IMR-90 (cell line): ENCODE results near the gene IZUMO2. TPM values are rescaled to one million over a fixed set of nuclear protein-coding genes. Genes with fewer than 3 reads are reported as not detected.

Experiments used
- ATAC-seq: fragments of 200-7000 bp; cut with Tn5 transposase; 2 replicates; pipeline ENCODE4 v1.9.1; 2020; ENCODE audit warnings: low read depth, mild to moderate bottlenecking, moderate library complexity
- BruUV-seq: library from RNA; stranded (reverse); fragments of 400-500 nt; replicated peaks from 2 replicates; lab custom pipeline; 2021; lab: Mats Ljungman, UMichigan
- CTCF ChIA-PET: fragments of 300-600 bp; formaldehyde crosslinking; extraction: SDS; loops from one replicate; lab custom pipeline; 2021; ENCODE audit warnings: antibody characterized with exemption; lab: Yijun Ruan, JAX
- POLR2A ChIA-PET: fragments of 300-600 bp; sonication (Branson Sonifier 250); formaldehyde crosslinking; loops from one replicate; lab custom pipeline; 2022; ENCODE audit warnings: antibody characterized with exemption; ENCODE audit not compliant: unreplicated experiment; lab: Charles Lee
- DNase-seq: peaks from one replicate; pipeline ENCODE4 v3.0.0; 2013
- H2AFZ ChIP-seq: replicated peaks from 2 replicates; pipeline ENCODE3; 2013; ENCODE audit warnings: low read length, mild to moderate bottlenecking; ENCODE audit not compliant: poor library complexity
- H2AK5ac ChIP-seq: 2 replicates; pipeline ENCODE4 v1.6.1; 2013; ENCODE audit warnings: low read depth, low read length, inconsistent platforms
- H2AK9ac ChIP-seq: replicated peaks from 2 replicates; pipeline ENCODE3; 2013; ENCODE audit warnings: mild to moderate bottlenecking, low read depth, low read length, moderate library complexity; ENCODE audit not compliant: poor library complexity
- H2BK120ac ChIP-seq: 2 replicates; pipeline ENCODE4 v1.6.1; 2013; ENCODE audit warnings: low read depth, low read length, inconsistent platforms
- H2BK15ac ChIP-seq: 3 replicates; pipeline ENCODE4 v1.6.1; 2013; ENCODE audit warnings: low read depth, low read length, inconsistent platforms
- H2BK20ac ChIP-seq: 2 replicates; pipeline ENCODE4 v1.6.1; 2013; ENCODE audit warnings: low read depth, mild to moderate bottlenecking, inconsistent platforms, low read length, moderate library complexity
- H2BK5ac ChIP-seq: 2 replicates; pipeline ENCODE4 v1.6.1; 2013; ENCODE audit warnings: mild to moderate bottlenecking, low read depth, low read length, inconsistent platforms; ENCODE audit not compliant: poor library complexity, severe bottlenecking
- H3K14ac ChIP-seq: replicated peaks from 2 replicates; pipeline ENCODE4 v1.6.1; 2013; ENCODE audit warnings: low read depth, low read length, inconsistent platforms
- H3K18ac ChIP-seq: 2 replicates; pipeline ENCODE4 v1.6.1; 2013; ENCODE audit warnings: low read depth, low read length, control low read depth
- H3K23ac ChIP-seq: 2 replicates; pipeline ENCODE4 v1.6.1; 2013; ENCODE audit warnings: low read depth, low read length, inconsistent platforms
- H3K27ac ChIP-seq: 2 replicates; pipeline ENCODE4 v1.5.1; 2013; ENCODE audit warnings: mild to moderate bottlenecking, control low read depth, low read length; ENCODE audit not compliant: insufficient read depth
- H3K27me3 ChIP-seq: 2 replicates; pipeline ENCODE4 v1.6.1; 2013; ENCODE audit warnings: low read length; ENCODE audit not compliant: control insufficient read depth, insufficient read depth
- H3K36me3 ChIP-seq: 2 replicates; pipeline ENCODE4 v1.6.1; 2013; ENCODE audit warnings: low read length, mixed read lengths; ENCODE audit not compliant: control insufficient read depth, insufficient read depth
- H3K4ac ChIP-seq: 2 replicates; pipeline ENCODE4 v1.6.1; 2013; ENCODE audit warnings: low read depth, low read length, inconsistent platforms
- H3K4me1 ChIP-seq: 2 replicates; pipeline ENCODE4 v1.6.1; 2013; ENCODE audit warnings: low read length, mixed read lengths; ENCODE audit not compliant: control insufficient read depth, insufficient read depth
- H3K4me2 ChIP-seq: 2 replicates; pipeline ENCODE4 v1.6.1; 2013; ENCODE audit warnings: low read depth, mild to moderate bottlenecking, control low read depth, low read length, moderate library complexity
- H3K4me3 ChIP-seq: 2 replicates; pipeline ENCODE4 v1.5.1; 2013; ENCODE audit warnings: low read depth, mild to moderate bottlenecking, control low read depth, low read length, moderate library complexity; ENCODE audit not compliant: insufficient read depth
- H3K56ac ChIP-seq: 2 replicates; pipeline ENCODE4 v1.6.1; 2013; ENCODE audit warnings: low read length, inconsistent platforms; ENCODE audit not compliant: insufficient read depth; ENCODE audit errors: extremely low read depth
- H3K79me1 ChIP-seq, 2 experiments: 2 replicates each; pipeline ENCODE4 v1.6.1; 2013; ENCODE audit warnings: low read length in 2 of 2, inconsistent platforms in 1 of 2, low read depth in 1 of 2
- H3K9ac ChIP-seq: 2 replicates; pipeline ENCODE4 v1.6.1; 2013; ENCODE audit warnings: low read depth, low read length, control low read depth
- H3K9me1 ChIP-seq: 2 replicates; pipeline ENCODE4 v1.6.1; 2013; ENCODE audit warnings: low read length, inconsistent platforms; ENCODE audit not compliant: insufficient read depth
- H3K9me3 ChIP-seq: 2 replicates; pipeline ENCODE4 v1.6.1; 2013; ENCODE audit warnings: low read length; ENCODE audit not compliant: control insufficient read depth, insufficient read depth
- H4K20me1 ChIP-seq: 2 replicates; pipeline ENCODE4 v1.6.1; 2013; ENCODE audit warnings: low read length, inconsistent platforms; ENCODE audit not compliant: insufficient read depth
- H4K5ac ChIP-seq: 2 replicates; pipeline ENCODE4 v1.6.1; 2013; ENCODE audit warnings: mild to moderate bottlenecking, low read depth, low read length, control low read depth
- H4K8ac ChIP-seq, 2 experiments: 2 replicates each; pipeline ENCODE4 v1.6.1; 2013; ENCODE audit warnings: low read depth in 2 of 2, low read length in 2 of 2, control low read depth in 1 of 2, inconsistent platforms in 1 of 2
- H4K91ac ChIP-seq: 2 replicates; pipeline ENCODE4 v1.6.1; 2013; ENCODE audit warnings: low read depth, low read length, inconsistent platforms; ENCODE audit not compliant: insufficient read depth
- BHLHE40 ChIP-seq: fragments of 150-350 bp; IDR thresholded peaks from 2 replicates; pipeline ENCODE4 v1.6.1; 2016; ENCODE audit warnings: mild to moderate bottlenecking, low read depth, low read length
- FOS ChIP-seq: fragments of 150-350 bp; IDR thresholded peaks from 2 replicates; pipeline ENCODE4 v1.6.1; 2016; ENCODE audit warnings: low read depth, low read length
- MAFK ChIP-seq: IDR thresholded peaks from 2 replicates; pipeline ENCODE4 v1.6.1; 2012; ENCODE audit warnings: low read depth, low read length, improper control_type of control experiment
- MAZ ChIP-seq: IDR thresholded peaks from 2 replicates; pipeline ENCODE4 v1.6.1; 2012; ENCODE audit warnings: low read depth, mild to moderate bottlenecking, low read length, improper control_type of control experiment, moderate library complexity, borderline replicate concordance
- MXI1 ChIP-seq: IDR thresholded peaks from 2 replicates; pipeline ENCODE4 v1.6.1; 2012; ENCODE audit warnings: low read depth, mild to moderate bottlenecking, low read length, moderate library complexity, borderline replicate concordance
- NFE2L2 ChIP-seq: fragments of 150-350 bp; IDR thresholded peaks from 2 replicates; pipeline ENCODE4 v1.6.1; 2016; ENCODE audit warnings: low read depth, mild to moderate bottlenecking, low read length
- POLR2A ChIP-seq: IDR thresholded peaks from 2 replicates; pipeline ENCODE4 v1.6.1; 2012; ENCODE audit warnings: mild to moderate bottlenecking, low read depth, low read length
- RAD21 ChIP-seq: IDR thresholded peaks from 2 replicates; pipeline ENCODE4 v1.6.1; 2012; ENCODE audit warnings: low read length, improper control_type of control experiment
- RFX5 ChIP-seq: IDR thresholded peaks from 2 replicates; pipeline ENCODE4 v1.8.0; 2012; ENCODE audit warnings: low read depth, mild to moderate bottlenecking, low read length, moderate library complexity
- SMC3 ChIP-seq: fragments of 150-350 bp; IDR thresholded peaks from 2 replicates; pipeline ENCODE4 v1.6.1; 2016; ENCODE audit warnings: low read depth, mild to moderate bottlenecking, antibody characterized with exemption, low read length, moderate library complexity
- WGBS, 2 experiments: methylation state at CpG; one replicate each; pipeline versions ENCODE4 v1.1.5 to v1.1.7; 2013; ENCODE audit warnings: missing lambda C conversion rate in 2 of 2; ENCODE audit not compliant: insufficient read length in 1 of 2; ENCODE audit errors: extremely low coverage in 2 of 2; 5-methylcytosine and 5-hydroxymethylcytosine counted together
- dilution Hi-C: fragments of 300-500 bp; cut with HindIII; formaldehyde crosslinking; loops from one replicate; pipeline ENCODE4 v1.14.3; 2018; ENCODE audit warnings: low sequenced_read_pairs; ENCODE audit not compliant: unreplicated experiment
- in situ Hi-C: fragments of 300-500 bp; cut with MboI; formaldehyde crosslinking; loops from 3 replicates; pipeline ENCODE4 v1.14.3; 2019; ENCODE audit warnings: low sequenced_read_pairs, inconsistent platforms, mixed read lengths
- intact Hi-C: fragments of 100-400 bp; cut with micrococcal nuclease; formaldehyde crosslinking; loops from 2 replicates; pipeline ENCODE4 v1.10.0; 2022
- polyA plus RNA-seq, 3 experiments: library from polyadenylated mRNA; depleted of rRNA; stranded (reverse); fragments of >200 nt; gene quantifications; 2 replicates each; pipeline ENCODE4 v1.2.3, GENCODE V29; 2012; ENCODE audit warnings: low replicate concordance in 1 of 3
- total RNA-seq: library from RNA; depleted of rRNA; stranded (reverse); fragments of >200 nt; gene quantifications from 2 replicates; pipeline ENCODE4 v1.2.3, GENCODE V29; 2012
- TF ChIP-seq, protein P1 (sequence below): conservative IDR thresholded peaks from 2 replicates; pipeline ENCODE4 v1.5.1; 2012; ENCODE audit warnings: mild to moderate bottlenecking, low read depth, low read length, improper control_type of control experiment

IZUMO2 gene
- total and polyA plus RNA-seq, 2 of the 4 experiments (the other 2 are of a cell fraction): not detected

DNA sequence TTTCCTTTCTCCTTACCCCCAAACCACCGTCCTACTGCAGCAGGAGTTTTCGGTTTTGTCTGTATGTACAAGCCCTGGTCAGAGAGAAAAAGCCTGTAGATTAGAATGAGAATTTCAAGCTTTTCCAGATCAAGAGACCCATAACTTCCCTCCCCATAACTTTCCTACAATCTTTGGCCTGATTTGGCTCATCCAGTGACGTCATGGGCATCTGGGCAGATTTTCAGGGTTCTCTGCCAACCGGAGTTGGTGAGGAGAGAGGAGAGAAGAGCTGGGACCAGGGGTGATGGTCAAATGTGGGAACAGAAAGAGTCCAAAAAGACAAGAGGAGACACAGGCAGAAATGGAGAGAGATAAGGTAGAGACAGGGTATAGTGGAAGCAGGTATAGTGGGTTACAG, 10.5 kb downstream of the IZUMO2 start:
- H2BK120ac ChIP-seq: no peak overlapping the region
- no TSS peak for BruUV-seq
- H3K23ac ChIP-seq: no peak overlapping the region
- no peak overlapping the region for H3K9ac ChIP-seq
- in situ Hi-C loops (no loop called here), intact Hi-C loops (no loop called here), dilution Hi-C loops (no loop called here)
- ChIA-PET CTCF (no interaction called here), POLR2A (no interaction called here)
- no CpG with 5 or more reads among the region's 4 CpGs for WGBS, 2 experiments
- H3K79me1 ChIP-seq: no peaks in the 10 kb centered on the region
- no peak overlapping the region for H3K4ac ChIP-seq
- H4K91ac ChIP-seq: no peak overlapping the region
- H2BK15ac ChIP-seq: no peak overlapping the region
- no peak overlapping the region for H4K8ac ChIP-seq
- TF ChIP-seq BHLHE40 (no peak), MXI1 (no peak), NFE2L2 (no peak), RFX5 (no peak), RAD21 (no peak), SMC3 (no peak), POLR2A (no peak), MAFK (no peak), MAZ (no peak), FOS (no peak)
- TF ChIP-seq, protein P1, sequence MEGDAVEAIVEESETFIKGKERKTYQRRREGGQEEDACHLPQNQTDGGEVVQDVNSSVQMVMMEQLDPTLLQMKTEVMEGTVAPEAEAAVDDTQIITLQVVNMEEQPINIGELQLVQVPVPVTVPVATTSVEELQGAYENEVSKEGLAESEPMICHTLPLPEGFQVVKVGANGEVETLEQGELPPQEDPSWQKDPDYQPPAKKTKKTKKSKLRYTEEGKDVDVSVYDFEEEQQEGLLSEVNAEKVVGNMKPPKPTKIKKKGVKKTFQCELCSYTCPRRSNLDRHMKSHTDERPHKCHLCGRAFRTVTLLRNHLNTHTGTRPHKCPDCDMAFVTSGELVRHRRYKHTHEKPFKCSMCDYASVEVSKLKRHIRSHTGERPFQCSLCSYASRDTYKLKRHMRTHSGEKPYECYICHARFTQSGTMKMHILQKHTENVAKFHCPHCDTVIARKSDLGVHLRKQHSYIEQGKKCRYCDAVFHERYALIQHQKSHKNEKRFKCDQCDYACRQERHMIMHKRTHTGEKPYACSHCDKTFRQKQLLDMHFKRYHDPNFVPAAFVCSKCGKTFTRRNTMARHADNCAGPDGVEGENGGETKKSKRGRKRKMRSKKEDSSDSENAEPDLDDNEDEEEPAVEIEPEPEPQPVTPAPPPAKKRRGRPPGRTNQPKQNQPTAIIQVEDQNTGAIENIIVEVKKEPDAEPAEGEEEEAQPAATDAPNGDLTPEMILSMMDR: no peak
- H3K9me3 ChIP-seq: 0 out of 2 replicates have a peak, but pooled peaks cover 2% of the 10 kb centered on the region
- no peak overlapping the region for H4K5ac ChIP-seq
- H2AFZ ChIP-seq: no peak overlapping the region
- H3K36me3 ChIP-seq: no peaks in the 10 kb centered on the region
- no peak overlapping the region for H3K56ac ChIP-seq
- no peaks in the 10 kb centered on the region for H3K4me1 ChIP-seq
- H3K27ac ChIP-seq: no peak overlapping the region
- no peak overlapping the region for H2BK5ac ChIP-seq
- DNase-seq (no peak), ATAC-seq (no peak)
- H4K20me1 ChIP-seq: no peaks in the 10 kb centered on the region
- H3K4me3 ChIP-seq: no peak overlapping the region
- H2AK5ac ChIP-seq: no peak overlapping the region
- no peak overlapping the region for H2AK9ac ChIP-seq
- no peak overlapping the region for H2BK20ac ChIP-seq
- H3K18ac ChIP-seq: no peak overlapping the region
- H3K27me3 ChIP-seq: no peaks in the 10 kb centered on the region
- H3K9me1 ChIP-seq: no peaks in the 10 kb centered on the region
- H3K4me2 ChIP-seq: no peak overlapping the region
- no peak overlapping the region for H3K14ac ChIP-seq
